GM15510 (cell line): Measurements from ENCODE around the gene GOLGA1.

Source experiments
- POLR2A ChIP-seq: IDR thresholded peaks from 3 replicates; pipeline ENCODE4 v1.6.1; 2011; ENCODE audit warnings: borderline replicate concordance; ENCODE audit not compliant: insufficient read length; ENCODE audit errors: extremely low read depth

The GOLGA1 gene, protein sequence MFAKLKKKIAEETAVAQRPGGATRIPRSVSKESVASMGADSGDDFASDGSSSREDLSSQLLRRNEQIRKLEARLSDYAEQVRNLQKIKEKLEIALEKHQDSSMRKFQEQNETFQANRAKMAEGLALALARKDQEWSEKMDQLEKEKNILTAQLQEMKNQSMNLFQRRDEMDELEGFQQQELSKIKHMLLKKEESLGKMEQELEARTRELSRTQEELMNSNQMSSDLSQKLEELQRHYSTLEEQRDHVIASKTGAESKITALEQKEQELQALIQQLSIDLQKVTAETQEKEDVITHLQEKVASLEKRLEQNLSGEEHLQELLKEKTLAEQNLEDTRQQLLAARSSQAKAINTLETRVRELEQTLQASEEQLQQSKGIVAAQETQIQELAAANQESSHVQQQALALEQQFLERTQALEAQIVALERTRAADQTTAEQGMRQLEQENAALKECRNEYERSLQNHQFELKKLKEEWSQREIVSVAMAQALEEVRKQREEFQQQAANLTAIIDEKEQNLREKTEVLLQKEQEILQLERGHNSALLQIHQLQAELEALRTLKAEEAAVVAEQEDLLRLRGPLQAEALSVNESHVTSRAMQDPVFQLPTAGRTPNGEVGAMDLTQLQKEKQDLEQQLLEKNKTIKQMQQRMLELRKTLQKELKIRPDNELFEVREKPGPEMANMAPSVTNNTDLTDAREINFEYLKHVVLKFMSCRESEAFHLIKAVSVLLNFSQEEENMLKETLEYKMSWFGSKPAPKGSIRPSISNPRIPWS

DNA sequence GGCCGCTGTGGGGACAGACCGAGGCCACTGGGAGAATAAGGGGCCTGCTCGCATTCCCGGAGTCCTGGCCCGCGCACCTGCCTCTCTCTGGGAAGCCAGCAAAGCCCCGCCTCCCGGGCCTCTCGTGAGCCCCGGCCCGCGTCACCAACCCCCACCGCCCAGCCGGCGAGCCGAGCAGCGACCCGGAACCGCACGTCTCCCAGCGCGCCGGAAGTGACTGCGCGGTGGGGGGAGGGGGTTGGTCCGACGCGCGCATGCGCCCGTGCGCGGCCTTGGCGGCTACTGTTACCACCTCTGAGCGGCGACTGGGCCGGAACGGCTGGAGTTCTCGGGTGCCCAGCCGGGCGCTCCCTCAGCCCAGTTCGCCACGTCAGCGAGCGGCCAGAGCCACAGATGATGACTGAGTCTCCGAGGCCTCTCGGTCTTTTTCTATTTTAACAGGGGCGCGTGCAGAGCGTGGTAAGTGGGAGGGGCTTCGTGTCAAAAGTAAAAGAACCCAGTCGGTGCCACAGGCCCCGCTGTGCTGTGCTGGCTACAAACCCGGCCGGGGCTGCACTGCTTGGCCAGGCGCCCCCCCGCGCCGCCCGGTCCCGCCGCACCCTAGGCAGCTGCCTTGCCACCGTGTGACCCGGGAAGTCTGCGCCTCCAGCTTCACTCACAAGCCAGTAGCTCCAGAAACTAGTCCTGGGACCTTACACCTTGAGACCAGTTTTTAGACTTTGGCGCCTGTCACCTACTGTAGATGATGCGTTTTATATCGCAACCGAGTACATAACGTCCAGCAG, at the start of gene GOLGA1:
Gene GOLGA1 (minus strand): TSS at position 190 of the 785 bp plus-strand sequence. CDS start 2,372 bp downstream, outside the sequence.
- TF ChIP-seq POLR2A = peak; percentile 89

DNA sequence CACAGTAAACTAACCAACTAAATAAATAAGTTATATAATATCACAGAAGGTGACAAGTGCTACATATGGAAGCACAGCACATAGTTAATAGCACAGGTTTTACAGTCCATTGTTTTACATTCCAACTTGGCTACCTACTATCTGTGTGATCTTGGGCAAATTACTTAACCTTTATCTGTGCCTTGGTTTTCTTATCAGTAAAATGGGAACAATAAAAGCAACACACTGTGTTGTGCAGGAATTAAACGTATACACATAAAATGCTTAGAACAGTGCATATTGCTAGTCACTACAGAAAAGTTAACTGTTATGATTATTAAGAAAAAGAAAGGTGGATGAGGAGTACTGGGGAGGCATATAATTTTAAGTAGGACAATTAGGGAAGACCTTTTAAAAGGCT, 42.8 kb upstream of the GOLGA1 start:
- no peak for TF ChIP-seq POLR2A

DNA sequence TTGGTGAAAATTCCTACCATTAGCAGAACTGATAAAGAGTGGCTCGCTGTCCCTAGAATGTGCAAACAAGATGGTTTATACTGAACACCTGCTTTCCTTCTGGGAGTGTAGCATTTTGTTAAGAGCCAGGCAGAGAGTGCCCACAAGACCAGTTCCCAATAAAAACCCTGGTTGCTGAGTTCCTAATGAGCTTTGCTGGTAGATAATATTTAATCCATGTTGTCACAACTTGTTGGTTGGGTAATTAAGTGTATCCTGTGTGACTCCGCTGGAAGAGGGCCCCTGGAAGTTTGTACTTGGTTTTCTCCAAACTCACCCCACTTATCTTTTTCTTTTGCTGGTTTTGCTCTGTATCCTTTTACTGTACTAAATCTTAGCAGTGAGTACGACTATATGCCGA, 39.5 kb upstream of the GOLGA1 start:
- no peak for TF ChIP-seq POLR2A

DNA sequence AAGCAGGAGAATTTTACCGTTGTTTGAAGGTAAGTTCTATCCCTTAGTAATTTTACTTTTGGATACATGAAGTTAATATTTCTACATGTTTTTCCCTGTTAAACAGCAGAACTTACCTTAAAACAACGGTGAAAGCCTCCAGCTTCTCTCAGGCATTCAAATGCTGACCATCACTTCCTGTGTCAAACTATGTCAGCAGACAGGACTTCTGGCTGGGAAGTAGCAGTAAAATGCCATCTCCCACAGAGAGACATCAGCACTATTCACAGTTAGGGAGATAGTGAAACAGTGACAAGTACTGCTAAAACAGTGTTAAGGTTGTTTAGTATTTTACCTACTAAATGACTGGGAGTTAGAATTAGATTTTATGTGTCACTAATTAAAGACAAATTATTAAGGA, 34.2 kb upstream of the GOLGA1 start:
- no peak for TF ChIP-seq POLR2A

DNA sequence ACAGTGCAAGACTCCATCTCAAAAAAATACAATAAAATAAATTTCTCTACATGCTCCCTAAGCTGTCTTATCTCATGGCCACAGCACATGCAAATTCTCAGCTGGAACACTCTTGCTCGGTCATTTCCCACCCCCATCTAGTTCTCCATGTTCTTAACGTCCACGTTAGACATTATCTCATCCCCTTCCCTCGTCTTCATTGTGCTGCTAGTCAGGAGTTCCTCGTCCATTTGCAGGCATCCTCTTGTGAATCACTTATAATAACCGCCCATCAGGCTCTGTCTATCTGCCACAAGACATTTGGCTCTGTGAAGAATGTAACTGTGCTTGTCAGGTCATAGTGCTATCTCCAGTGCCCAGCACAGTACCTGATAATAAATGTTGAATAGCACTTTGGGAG, 32.9 kb upstream of the GOLGA1 start:
- TF ChIP-seq POLR2A = no peak

DNA sequence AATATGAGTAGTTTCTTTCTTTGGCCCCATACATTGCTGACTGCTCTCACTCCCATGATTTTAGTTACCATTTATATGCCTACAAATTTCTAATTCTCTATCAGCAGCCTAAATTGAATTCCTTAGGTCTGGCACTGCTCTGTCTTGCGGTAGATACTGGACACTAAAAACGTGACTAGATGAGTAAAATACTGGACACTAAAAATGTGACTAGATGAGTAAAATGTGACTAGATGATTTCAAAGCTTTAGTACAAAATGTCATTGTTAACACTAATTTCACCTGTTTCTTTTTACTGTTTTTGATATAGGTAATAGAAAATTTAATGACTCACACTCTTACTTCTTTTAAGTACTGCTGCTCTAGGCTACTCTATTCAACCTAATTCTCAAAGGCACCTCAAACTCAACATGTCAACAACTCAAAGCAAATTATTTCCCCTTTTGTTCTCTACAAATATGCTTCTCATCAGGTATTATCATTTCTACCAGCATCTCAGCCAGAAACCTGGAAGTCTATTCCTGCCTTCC, 31.4 kb upstream of the GOLGA1 start:
- no peak for TF ChIP-seq POLR2A

DNA sequence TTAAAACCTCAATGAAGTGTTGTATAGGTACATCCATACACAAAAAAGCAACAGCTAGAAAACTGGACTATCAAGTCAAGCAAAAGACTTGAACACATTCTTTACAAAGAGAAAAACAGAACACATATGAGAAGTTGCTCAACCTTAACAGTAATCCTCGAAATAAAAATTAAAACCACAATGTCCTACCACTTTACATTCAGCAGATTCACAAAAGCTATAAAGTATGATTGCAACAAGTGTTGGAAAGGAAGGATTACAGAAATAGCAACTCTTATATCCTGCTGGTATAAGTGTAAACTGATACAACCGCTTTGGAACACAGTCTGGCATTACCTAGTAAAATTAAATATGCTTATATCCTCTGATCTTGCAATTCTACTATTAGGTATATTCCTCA, 28.5 kb upstream of the GOLGA1 start:
- no peak for TF ChIP-seq POLR2A

DNA sequence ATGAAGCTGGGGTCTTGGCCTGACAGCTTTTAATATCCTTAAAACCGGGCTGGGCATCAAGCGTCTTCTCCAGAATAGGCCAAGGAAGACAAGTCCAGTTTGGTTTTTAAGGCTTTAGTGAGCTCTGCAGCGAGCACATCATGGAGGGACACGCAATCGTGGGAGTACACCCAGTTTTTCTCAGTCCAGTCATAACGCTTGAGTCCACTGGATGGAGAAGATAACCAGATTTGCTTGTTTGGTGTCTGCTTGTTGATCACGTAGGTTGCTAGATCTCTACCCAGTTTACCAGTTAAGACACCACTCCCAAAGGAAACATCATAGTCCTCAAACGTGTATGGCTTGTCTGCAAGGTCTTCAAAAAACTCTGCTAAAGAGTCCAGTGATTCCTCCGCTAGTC, 27.4 kb upstream of the GOLGA1 start:
- no peak for TF ChIP-seq POLR2A

DNA sequence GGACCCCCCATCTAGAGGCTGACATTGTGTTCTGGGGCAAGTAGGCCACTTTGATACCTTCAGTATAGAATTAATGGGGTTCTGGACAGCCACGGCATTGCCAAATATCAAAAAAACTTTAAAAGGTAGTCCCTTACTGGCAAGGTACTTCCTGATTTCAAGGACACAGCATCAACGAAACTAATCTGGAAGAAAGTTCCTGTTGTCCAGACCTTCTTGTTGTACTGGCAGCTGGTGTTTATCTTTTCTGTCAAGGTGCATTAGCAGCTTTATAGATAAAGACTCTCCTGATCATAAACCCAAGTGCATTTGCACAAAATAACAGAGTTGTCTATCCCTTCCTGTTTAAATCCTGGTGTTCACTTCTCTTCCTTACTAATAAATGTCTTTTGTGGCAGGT, 23.7 kb upstream of the GOLGA1 start:
- TF ChIP-seq POLR2A = no peak

DNA sequence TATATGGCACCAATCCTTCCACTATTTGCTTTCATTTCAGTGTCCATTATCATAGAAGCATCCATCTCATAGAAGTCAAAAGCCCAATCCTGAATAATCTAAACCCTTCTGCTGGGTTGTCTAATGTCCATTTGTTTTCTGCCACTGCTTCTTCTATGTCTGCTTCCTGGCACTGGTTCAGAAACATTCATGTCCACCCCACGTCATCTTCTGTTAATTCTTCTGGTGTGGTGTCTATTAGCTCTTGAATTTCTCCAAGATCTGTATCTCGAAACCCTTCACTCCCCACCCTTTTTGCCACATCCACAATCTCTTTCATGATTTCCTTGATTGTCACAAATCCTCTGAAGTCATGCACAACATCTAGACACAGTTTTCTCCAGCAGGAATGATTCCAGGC, 23.2 kb upstream of the GOLGA1 start:
- no peak for TF ChIP-seq POLR2A

DNA sequence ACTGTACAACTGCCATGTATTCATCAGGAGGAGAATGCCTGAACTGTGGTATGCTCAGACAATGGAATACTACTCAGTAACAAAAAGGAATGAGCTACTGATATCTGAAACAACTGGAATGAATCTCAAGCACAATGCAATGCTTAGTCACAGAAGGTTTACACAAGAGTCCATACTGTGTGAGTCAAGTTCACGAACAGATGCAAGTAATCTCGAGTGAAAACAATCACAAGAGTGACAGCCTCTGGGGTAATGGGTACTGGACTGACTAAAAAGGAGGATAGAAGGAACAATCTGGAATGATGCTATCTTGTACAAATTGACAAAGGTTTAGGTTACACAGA, 19.5 kb upstream of the GOLGA1 start:
- no peak for TF ChIP-seq POLR2A

DNA sequence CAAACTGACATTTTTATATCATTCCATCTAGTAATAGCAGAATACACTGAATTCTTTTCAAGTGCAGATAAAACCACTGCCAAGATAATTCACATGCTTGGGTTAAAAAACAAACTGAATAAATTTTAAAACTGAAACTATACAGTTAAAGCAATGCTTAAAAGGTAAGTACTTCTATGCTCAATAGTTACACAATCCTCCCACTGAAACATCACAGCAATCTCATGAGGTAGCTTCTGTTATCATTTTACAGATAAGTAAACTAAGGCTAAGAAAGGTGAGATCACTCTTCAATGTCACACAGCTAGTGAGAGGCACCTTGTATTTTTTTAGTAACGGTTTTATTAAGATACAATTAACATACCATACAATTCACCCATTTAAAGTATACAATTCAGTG, 13.4 kb upstream of the GOLGA1 start:
- TF ChIP-seq POLR2A = no peak

DNA sequence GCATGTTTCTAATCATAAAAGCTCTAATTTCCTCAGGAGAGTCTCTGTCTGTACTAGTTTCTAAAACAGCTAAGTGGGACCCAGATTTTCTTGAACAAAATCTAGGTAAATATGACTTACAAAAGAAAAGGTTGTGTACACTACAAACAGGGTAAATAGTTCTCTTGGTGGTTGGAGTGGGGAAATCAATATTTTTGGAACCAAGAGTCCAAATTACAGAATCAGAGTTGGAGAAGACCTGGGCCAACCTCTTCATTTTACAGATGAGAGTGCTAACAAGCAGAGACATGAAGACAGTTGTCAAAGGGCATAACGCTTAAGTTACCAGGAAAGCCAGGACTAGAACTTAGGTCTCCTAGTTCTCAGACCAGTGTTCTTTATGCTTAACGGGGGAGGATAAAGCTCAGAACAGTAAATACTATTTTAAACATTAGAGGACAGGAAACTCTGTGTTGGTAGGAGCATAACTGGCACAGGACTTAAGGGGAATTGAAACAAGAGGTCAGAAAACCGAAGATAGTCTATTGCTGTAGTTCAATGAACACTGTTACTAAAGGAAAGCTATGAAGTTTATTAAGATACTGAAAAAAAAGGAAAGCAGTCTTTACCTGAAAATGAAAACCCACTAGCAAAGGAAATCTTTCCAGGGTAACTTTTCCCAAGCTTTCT, 9.3 kb upstream of the GOLGA1 start:
- TF ChIP-seq POLR2A = no peak

DNA sequence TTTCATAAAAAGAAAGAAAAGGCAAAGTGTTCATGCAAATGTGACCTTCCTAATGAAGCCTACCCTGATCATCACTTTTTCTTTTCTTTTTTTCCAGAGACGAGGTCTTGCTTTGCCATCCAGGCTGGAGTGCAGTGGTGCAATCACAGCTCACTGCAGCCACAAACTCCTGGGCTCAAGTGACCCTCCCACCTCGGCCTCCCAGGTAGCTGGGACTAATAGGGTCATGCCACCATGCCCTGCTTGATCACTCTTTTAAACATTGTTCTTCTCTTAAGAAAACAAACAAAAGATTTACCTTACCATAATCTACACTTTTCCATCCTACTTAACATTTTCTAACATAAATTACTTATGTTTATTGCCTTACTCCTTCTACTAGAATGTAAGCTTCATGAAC, 8.5 kb upstream of the GOLGA1 start:
- TF ChIP-seq POLR2A = no peak
